ENCODE data around the gene ZNF75A.

ZNF75A gene

DNA sequence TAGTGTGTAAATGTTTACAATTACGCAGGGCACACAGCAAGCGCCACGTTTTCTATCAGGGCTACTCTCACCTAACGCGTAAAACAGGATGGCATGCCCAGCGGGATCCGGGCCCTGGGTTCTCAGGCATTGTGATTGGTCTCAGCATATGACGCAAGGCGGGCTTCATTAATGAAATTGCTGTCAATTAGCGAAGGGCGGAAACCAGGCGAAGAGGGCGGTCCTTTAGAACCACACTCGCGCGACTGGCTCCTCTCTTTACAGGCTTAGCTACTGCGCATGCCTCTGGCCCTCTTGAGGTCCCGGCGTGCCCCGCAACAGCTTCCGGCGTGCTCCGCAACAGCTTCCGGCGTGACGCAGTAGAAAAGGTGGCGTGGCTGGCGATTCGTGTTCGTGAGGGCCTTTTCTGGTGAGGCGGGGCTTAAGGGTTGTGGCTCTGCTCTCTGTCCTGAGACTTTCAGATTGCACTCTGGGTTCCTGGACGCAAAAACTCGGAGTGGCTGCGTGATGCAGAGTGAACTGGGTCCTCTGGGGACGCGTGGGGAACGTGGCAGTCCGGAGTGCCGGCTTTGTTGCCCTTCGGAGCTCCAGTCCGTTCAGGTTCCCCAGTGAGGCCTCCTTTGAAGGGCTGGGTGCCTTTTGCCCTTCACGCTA, 59.6 kb downstream of the ZNF75A start:
- TF ChIP-seq Cebpa-rat (IDR thresholded peaks at IDR 0.05): peak in 3 of 11 experiments; percentile 31 to 67 (median 41); a peak in 2 of 22 replicates
- Histone ChIP-seq H3K9me3 (replicated peaks in 1 of 11) (peaks cover 3 to 37% (median 24%) of the 10 kb centered on the region in 11 experiments; a peak in 19 of 22 replicates), H3K4me2 (peak overlapping the region; percentile 43 to 71 (median 56)), H4K20me1 (no peaks in the 10 kb centered on the region), H3K4me3 (peak overlapping the region; percentile 45 to 71 (median 62)), H3K9ac (peak overlapping the region; percentile 40 to 77 (median 74); a peak in 21 of 22 replicates), H3K4me1 (peaks cover 0 to 9% (median 0%) of the 10 kb centered on the region in 10 experiments; a peak in 1 of 20 replicates), H3K27me3 (no peaks in the 10 kb centered on the region), H3K36me3 (peaks cover 0 to 4% (median 0%) of the 10 kb centered on the region in 11 experiments; a peak in 2 of 22 replicates), H3K27ac (peak overlapping the region; percentile 50 to 84 (median 77); a peak in 21 of 22 replicates)
